Lung microvascular endothelial cell (primary cell): ENCODE measurements around the gene ST6GALNAC4. TPM values are rescaled to one million over a fixed set of nuclear protein-coding genes. Genes with fewer than 3 reads are reported as not detected.

Source experiments
- DNase-seq, 2 donors: peaks; one replicate each; pipeline versions ENCODE4 v3.0.0 to v3.0.0-alpha.2; 2010; ENCODE audit warnings: low read depth in 2 of 2
- total RNA-seq: library from RNA; depleted of rRNA; stranded (reverse); fragments of >200 nt; gene quantifications from 2 replicates; pipeline ENCODE4 v1.2.1, GENCODE V29; 2014

Gene ST6GALNAC4, protein sequence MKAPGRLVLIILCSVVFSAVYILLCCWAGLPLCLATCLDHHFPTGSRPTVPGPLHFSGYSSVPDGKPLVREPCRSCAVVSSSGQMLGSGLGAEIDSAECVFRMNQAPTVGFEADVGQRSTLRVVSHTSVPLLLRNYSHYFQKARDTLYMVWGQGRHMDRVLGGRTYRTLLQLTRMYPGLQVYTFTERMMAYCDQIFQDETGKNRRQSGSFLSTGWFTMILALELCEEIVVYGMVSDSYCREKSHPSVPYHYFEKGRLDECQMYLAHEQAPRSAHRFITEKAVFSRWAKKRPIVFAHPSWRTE
- total RNA-seq = 25.5 and 26.6 TPM in 2 replicates

- peak; percentile 95 to 96 for DNase-seq
Measured at GRCh38 chr9:127916720-127917581, at the start of gene ST6GALNAC4. ST6GALNAC4 (minus strand) TSS chr9:127917041; CDS start chr9:127916419, 622 bp downstream.

DNA sequence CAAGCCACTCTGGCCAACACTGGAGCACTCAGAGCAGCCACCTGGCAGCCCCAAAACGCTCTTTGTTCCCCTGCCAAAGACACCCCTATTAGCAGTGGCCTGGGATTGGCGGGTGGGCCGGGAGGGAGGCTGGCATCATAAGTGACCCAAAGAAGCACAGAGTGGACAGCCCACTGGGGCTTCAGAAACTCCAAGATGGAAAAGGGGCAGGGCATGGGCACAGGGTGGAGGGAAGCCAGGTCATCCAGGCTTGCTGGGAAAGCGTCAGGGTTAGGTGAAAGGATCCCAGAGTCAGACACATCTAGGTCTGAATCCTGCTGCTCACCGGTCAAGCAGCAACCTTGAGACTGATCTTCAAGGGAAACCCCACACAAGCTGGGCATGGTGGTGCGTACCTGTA, 49.1 kb upstream of the ST6GALNAC4 start:
- DNase-seq = no peak

DNA sequence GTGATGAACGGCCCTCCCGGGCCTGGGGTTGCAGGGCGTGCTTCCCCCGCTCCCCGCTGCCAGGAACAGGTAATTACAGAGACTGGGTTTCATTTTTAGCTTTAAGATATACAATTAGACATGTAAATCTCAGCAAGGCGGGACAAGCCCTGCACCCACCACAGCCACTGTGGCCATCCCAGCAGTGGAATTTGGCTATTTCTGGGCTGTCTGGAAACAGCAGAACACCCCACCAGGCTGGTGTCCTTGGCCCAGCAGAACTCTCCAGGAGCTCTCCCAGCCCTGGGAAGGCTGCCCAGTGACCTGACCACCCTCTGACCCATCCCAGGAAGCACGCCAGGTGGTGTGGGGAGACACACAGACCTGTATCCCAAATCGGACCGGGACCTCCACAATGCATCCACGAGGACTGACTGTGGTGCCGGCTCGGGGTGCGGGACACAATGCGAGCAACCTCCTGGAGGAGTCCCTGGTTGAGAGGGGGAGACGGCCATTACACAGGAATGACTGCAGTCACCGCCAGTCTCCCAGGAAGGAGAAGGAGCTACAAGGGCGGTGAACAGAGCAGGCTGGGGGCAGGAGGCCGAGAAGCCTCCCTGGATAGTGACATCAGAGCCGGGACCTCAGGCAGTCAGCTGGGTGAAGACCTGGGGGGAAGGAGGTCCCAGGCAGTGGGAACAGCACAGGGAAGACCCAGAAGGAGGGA, 46.7 kb upstream of the ST6GALNAC4 start:
- no peak for DNase-seq

- no peak for DNase-seq
Measured at GRCh38 chr9:127963041-127963358, 46.2 kb upstream of the ST6GALNAC4 start.

- DNase-seq = no peak
Measured at GRCh38 chr9:127962278-127962677, 45.4 kb upstream of the ST6GALNAC4 start.

DNA sequence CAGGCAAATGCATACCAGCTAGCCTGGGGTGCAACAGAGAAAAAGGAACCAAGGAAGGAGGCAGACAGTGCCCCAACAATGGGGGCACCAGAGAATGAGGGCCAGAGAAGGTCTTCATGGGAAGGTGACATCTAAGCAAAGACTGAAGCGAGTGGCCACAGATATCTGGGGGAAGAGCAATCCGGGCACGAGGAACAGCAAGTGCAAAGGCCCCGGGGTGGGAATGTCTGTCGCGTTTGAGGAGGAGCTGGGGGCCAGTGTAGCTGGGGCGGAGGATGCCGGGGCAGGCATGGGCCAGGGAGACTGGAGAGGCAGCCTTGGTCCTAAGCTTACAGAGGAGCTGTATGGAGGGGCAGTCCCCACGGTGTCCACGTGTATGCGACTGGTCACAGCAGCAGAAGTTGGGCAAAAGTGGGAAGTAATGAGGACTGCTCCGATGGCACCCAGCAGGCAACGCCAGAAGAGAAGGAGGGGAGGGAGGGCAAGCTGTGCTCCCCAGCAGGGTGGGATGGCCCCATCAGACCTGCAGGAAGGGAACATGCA, 44.8 kb upstream of the ST6GALNAC4 start:
- DNase-seq = no peak

- DNase-seq = no peak
Measured at GRCh38 chr9:127961155-127961490, 44.3 kb upstream of the ST6GALNAC4 start.

GRCh38 chr9:127960410-127961154, 43.7 kb upstream of the ST6GALNAC4 start:
- no peak for DNase-seq

- no peak for DNase-seq
Measured at GRCh38 chr9:127959841-127960409, 43.1 kb upstream of the ST6GALNAC4 start.

DNA sequence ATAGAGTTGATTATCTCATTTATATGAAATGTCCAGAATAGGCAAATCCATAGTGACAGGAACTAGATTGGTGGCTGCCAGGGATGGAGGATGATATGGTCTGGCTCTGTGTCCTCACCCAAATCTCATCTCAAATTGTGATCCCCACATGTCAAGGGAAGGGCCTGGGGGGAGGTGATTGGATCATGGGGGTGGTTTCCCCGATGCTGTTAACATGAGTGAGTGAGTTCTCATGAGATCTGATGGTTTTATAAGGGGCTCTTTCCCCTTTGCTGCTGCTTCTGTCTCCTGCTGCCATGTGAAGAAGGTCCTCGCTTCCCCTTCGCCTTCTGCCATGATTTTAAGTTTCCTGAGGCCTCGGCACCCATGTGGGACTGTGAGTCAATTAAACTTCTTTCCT, 42.6 kb upstream of the ST6GALNAC4 start:
- DNase-seq = no peak

DNA sequence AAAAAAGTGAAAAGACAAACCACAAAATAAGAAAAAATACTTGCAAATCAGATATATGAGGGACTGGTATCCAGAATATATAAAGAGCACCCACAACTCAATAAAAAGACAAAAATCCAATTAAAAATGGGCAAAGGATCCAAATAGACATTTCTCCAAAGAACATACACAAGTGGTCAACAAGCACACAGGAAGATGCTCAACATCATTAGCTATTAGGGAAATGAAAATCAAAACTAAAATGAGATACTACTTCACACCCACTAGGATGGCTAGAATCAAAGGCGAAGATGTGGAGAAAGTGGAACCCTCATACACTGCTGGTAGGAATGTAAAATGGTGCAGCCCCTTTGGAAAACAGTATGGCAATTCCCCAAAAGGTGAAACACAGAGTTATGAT, 41.9 kb upstream of the ST6GALNAC4 start:
- no peak for DNase-seq

DNA sequence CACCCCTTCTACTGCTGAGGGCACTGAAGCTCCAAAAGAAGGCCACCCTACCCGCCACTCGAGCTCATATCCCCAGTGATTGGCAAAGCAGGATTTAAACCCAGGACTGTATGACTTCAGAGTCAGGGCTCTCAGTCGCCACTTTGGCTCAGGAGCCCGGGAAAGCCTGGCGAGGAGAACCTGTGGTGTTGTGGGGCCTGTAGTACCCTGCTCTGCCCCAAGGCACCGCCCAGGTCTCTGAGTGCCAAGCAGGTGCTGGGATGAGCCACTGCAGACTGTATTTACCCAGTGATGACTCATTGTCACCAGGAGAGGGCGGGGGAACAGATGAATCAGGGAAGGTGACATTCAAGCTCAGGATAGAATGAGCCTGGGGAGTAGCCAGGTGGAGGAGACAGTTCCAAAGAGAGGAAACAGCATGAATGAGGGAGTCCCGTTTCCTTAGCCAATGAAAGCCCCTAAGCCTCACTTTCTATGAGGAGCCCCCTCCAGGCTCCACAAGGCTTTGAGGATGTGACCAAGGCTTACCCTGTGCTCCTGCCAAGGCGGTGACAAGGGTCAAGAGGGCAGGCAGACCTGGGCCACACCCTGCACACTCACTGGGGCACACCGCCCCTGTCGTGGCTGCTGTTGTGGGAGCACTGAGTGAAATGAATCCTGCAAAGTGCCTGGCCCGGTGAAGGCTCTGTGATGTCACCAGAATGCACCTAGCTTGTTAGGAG, 38.6 kb upstream of the ST6GALNAC4 start:
- DNase-seq = peak; percentile 38 to 84

- DNase-seq = no peak
Measured at GRCh38 chr9:127954831-127955293, 38.0 kb upstream of the ST6GALNAC4 start.

- DNase-seq = no peak
Measured at GRCh38 chr9:127953768-127954505, 37.1 kb upstream of the ST6GALNAC4 start.

DNA sequence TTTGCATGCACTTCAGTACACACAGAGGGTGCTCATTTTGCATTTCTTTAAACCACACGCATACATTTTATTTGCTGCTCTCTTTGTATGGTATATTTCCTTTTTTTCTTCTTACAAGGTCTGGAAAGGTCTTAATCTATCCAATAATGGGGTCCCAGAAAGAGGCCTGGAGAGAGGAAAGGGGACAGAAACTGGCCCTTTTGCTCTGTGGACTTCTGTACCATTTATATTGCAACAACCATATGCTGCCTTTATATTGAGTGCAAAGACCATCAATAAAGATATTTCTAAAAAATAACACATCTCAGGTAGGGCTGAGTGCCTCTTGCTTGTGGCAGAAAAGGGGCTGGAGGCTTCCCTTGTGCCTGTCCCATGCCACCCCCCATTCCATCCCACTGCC, 36.3 kb upstream of the ST6GALNAC4 start:
- DNase-seq = no peak

DNA sequence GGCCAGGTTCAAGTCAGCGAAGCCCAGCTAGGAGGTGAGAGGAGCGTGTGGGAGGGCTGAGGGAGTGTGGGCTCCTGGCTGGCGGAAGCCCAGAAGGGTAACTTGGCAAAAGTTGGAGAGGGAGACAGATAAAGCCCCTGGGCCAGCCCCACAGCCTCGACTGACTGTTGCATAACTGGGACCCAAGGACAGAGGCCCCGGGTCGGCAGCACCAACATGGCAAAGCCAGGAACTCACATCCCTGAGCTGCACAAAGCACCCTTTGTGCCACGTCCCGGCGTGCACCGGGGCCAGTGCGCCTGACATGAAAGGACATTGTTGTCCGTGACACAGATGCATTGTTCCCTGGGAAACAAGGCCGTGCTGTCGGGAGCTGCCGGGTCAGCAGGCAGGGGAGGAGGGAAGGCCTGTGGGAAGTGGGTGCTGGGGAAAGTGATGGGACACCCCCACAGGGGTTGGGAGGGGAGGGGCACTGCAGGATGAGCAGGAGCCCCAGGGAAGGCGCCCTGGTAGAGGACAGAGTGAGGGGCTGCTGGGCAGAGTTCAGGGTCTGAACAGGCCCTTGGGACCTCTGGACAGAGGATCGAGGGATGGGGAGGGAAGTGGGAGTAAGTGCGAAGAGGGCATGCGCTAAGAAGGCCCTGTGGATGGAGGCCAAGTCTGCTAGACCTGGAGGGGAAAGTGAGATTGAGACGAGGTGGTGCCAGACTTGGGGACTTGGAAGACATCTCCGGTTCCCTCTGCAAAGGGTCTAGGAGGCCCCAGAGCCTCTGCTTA, 33.9 kb upstream of the ST6GALNAC4 start:
- peak in 1 of 2 donors; percentile 72 for DNase-seq

DNA sequence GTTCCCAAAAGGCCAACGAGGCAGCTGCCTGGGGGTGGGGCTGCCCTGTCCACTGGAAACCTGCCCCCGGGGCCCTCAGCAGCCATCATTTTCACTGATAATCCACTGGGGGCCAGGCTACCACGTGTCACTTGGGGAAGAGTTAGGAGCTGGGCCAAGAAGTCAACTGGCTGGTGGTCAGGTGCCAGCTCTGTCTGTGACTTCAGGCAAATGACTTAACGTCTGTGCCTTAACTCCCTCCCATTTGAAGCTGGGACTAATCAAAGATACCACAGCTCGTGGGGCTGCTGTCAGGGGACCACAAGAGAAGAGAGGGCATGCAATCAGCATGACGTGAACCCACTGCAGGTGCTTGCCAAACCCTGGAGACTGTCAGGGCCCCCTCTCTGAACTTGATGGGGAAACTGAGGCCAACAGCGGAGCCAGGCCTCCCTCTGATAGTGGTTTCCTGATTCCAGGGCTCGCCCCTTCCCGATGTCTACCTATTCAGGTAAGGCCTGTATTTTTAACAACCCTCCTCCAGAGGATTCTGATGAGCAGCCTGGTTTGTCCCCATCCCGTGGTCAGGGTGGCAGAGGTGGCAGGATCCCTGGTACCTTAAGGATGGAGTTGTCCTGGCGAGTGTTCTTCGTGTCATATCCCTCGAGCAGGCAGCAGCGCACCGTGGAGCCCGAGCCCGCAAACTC, 33.1 kb upstream of the ST6GALNAC4 start:
- no peak for DNase-seq
